ENCODE measurements around the gene ZNF813. TPM values are rescaled to one million over a fixed set of nuclear protein-coding genes. Genes with fewer than 3 reads are reported as not detected.

The ZNF813 gene
- total RNA-seq (2022; extraction: Qiagen RNA extraction): 0.17 to 0.33 TPM (median 0.25 TPM) in 5 replicates

DNA sequence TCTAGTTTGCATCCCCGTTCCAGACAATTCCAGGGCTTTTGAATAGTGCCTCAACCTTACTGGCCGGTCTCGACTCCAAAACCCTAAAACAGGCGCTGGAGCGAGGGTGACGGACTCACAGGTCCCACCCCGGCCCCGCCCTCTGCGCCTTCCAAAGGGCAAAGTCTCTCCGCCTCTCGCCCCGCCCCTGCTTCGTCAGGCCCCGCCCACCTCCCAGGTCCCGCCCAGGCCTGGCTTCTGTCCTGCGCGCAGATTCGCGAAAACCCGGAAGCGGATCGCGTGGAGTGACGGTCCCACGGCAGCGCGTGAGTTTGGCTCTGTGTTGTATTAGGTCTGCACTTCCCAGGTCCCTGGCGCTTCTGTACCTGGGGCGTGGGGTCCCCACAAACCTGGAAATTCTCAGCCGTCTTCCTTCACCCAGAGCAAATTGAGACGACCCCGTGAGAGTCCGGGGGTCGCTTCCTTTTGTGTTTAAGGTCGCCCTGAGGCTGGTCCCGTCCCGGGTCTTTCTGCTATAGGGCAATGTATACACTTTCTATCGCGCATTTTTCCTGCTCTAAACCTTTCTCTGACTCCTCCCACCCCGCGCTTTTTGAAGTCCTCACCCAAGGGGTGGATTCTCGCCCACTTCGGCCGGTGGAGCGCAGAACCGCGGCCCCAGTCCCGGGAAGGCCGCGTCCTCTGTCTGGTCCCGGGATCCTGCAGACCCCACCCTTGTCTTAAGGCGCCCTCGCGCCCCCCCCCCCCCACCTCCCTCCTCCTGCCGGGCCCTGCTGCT lies at the start of gene ZNF813:
TSS of gene ZNF813 (plus strand) at position 249 of the 778 bp plus-strand sequence. CDS start 16,090 bp downstream, outside the sequence.

DNA sequence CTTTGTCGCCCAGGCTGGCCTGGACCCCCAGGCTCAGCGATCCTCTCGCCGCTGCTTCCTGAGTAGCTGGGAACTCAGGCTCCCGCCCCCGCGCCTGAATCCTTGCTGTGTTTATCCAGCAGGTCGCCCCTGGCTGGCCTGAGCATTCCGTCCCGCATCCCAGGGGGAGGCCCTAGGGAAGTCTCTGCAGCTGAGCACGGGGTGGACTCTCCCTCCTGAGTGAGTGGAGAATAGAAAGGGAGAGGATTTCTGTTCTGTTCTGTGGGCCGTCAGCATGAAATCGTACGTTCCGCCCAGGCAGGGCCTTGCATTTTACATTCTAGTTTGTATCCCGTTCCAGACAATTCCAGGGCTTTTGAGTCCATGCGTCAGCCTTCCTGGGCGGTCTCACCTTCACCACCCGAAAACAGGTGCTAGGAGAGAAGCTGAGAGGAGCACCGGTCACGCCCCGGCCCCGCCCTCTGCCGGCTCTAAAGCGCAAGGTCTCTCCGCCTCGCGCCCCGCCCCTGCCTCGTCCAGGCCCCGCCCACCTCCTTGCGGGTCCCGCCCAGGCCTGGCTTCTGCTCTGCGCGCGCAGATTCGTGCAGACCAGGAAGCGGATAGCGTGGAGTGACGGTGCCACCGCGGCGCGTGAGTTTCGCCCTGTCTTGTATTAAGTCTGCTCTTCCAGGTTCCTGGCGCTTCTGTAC lies 36.0 kb upstream of the ZNF813 start, which contains the start of gene ZNF761:
TSS of gene ZNF761 (plus strand) at position 586 of the 689 bp plus-strand sequence. CDS start 15,285 bp downstream, outside the sequence.

DNA sequence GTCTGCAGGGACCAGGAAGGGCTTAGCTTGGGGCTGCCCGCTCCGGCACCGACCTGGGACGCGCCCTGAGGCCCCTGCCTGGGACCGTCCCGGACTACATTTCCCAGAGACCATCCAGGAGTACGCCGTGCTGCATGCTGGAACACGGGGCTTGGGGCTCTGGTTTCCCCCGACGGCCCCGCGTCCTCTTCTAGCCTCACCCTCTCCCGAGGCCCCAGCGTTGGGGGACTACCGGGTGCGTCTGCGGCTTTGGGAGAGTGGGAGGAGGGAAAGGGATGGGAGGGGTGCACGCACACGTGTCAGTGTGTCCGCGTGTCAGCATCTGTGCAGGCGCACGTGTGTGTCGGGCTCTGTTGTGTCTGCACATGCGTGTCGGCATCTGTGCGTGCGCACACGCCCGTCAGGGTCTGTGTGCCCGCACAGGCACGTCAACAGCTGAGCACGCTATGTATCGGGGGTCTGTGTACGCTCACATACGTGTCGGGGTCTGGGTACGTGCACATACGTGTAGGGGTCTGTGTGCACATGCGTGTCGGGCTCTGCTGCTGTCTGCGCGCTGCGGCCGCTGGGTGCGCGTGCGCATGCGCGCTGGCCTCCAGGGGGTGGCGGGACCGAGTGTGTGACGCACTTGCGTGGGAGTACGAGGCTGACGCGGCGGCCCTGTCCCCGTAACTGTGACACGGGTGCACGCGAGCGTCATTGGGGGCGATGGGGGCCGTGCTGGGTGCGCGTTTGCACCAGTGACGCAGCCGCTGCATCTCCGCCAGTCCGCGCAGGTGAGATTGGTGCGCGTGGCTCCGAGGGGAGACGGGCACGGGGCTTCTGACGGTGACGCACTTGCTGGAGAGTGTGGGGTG lies 70.2 kb downstream of the ZNF813 start, which contains the start of gene ZNF331:
TSS of gene ZNF331 (plus strand) at position 625 of the 857 bp plus-strand sequence. CDS start 31,232 bp downstream, outside the sequence.

Other genes starting within 250 kb of the ZNF813 start
- not detected in 5 replicates for gene ZNF677, start 212.9 kb upstream of the ZNF813 start, total RNA-seq (2022; extraction: Qiagen RNA extraction)
- gene VN1R2, start 209.4 kb upstream of the ZNF813 start, total RNA-seq (2022; extraction: Qiagen RNA extraction): not detected in 5 replicates
- gene VN1R4, start 200.0 kb upstream of the ZNF813 start, total RNA-seq (2022; extraction: Qiagen RNA extraction): not detected in 5 replicates
- gene ZNF845, start 134.0 kb upstream of the ZNF813 start, total RNA-seq (2022; extraction: Qiagen RNA extraction): 2.9 to 4.3 TPM (median 3.2 TPM) in 5 replicates
- gene ZNF525, start 102.0 kb upstream of the ZNF813 start, total RNA-seq (2022; extraction: Qiagen RNA extraction): 0.24 to 0.60 TPM (median 0.35 TPM) in 5 replicates
- gene ZNF765, start 72.6 kb upstream of the ZNF813 start, total RNA-seq (2022; extraction: Qiagen RNA extraction): 3.5 to 5.1 TPM (median 3.7 TPM) in 5 replicates
- 7.3 to 8.2 TPM (median 7.6 TPM) in 5 replicates for gene ZNF761, start 35.7 kb upstream of the ZNF813 start, total RNA-seq (2022; extraction: Qiagen RNA extraction)
- 10.9 to 13.2 TPM (median 13.0 TPM) in 5 replicates for gene ZNF331, start 70.4 kb downstream of the ZNF813 start, total RNA-seq (2022; extraction: Qiagen RNA extraction)
- gene DPRX, start 164.3 kb downstream of the ZNF813 start, total RNA-seq (2022; extraction: Qiagen RNA extraction): not detected in 5 replicates